ENCODE measurements around the gene EEF1AKMT3. TPM values are rescaled to one million over a fixed set of nuclear protein-coding genes. Genes with fewer than 3 reads are reported as not detected.

Gene EEF1AKMT3
- polyA plus RNA-seq, 4 donors, result 9.7 to 15.1 (median 12.1) TPM

GRCh38 chr12:57781244-57781643, 8.8 kb downstream of the EEF1AKMT3 start:
- no peak for DNase-seq (ENCODE audit: low read depth in 4 of 4, low spot score in 3 of 4)

GRCh38 chr12:57781801-57782200, 9.4 kb downstream of the EEF1AKMT3 start:
- no peak for DNase-seq (ENCODE audit: low read depth in 4 of 4, low spot score in 3 of 4)

GRCh38 chr12:57782243-57782607, 9.8 kb downstream of the EEF1AKMT3 start:
- no peak for DNase-seq (ENCODE audit: low read depth in 4 of 4, low spot score in 3 of 4)

DNA sequence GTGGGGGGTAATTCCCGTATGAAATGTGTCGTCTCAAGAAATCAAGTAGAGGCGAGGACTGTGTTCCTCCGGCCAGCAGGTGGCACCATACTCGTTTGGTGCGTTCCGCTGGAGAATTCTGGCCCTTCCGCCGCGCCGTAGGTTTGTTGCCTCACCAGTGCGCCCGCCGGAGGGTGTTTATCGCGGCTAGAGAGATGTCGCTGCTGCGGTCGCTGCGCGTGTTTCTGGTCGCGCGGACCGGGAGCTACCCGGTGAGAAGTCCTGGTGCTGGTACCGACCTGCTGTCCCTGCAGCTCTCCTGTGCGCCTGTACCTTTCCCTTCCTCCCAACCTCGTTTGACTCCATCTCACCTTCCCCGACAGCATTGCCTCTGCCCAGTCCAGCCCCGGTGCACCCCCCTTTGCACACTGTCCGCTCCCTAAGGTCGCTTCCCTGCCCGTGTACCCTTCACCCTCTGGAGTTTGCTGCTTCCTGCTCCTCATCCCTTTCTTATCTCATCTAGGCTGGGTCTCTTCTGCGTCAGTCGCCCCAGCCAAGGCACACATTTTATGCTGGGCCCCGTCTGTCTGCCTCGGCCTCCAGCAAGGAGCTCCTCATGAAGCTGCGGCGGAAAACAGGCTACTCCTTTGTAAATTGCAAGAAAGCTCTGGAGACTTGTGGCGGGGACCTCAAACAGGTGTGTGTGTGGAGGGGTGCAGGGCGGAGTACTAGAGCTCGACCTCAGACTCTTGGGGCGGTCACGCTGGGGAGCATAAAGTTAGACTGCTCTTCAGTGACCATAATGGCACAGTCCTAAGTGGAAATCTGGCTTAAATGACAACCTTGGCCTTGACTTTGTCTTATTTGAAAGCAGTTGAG, 10.4 kb downstream of the EEF1AKMT3 start, which contains the start of gene TSFM:
Gene TSFM, plus strand, starts transcription at position 180 of the 858 bp plus-strand sequence. Its CDS starts 15 bp downstream, at position 195.
- peak; percentile 91 to 96 (median 93) for DNase-seq (ENCODE audit: low read depth in 4 of 4, low spot score in 3 of 4)

DNA sequence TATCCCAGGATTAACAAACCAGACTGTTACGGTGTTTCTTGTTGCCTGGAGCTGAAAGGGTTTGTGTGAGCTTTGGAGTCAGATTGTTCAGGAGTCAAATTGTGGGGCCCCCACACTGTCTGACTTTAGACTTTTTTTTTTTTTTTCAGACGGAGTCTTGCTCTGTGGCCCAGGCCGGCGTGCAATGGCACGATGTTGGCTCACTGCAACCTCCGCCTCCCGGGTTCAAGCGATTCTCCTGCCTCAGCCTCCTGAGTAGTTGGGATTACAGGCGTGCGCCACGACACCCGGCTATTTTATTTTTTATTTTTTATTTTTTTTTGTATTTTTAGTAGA, 11.0 kb downstream of the EEF1AKMT3 start:
- DNase-seq (ENCODE audit: low read depth in 4 of 4, low spot score in 3 of 4), result no peak

DNA sequence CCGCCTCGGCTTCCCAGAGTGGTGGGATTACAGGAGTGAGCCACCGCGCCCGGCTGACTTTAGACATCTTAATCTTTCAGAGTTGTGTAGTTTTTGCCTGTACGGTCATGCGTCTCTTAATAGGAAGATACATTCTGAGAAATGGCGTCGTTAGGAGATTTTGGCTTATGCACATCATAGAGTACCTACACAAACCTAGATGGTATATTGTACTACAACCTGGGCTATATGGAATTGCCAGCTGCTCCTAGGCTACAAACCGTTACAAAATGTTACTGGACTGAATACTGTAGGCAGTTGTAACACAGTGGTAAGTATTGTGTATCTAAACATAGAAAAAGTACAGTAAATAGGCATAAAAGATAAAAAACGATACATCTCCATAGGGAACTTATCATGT, 11.4 kb downstream of the EEF1AKMT3 start:
- no peak for DNase-seq (ENCODE audit: low read depth in 4 of 4, low spot score in 3 of 4)

DNA sequence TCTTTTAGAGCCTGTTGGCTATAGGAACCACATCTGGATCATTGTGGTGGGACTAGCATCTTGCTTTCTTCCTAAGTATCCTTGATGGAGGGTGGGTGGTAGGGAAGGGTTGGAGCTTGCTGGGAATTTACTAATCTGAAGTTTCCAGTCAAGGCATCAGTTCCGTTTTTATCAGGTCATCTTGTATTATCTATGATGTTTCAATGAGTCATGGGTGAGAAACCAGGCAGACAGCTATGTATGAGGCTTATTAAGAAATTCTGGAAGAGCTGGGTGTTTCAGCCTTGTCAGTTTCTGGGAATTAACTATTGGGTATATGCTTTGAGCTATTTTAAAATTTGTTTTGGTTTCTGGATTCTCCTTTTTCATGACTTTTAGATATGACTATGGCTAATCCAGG, 21.5 kb downstream of the EEF1AKMT3 start:
- no peak for DNase-seq (ENCODE audit: low read depth in 4 of 4, low spot score in 3 of 4)

- no peak for DNase-seq (ENCODE audit: low read depth in 4 of 4, low spot score in 3 of 4)
Observed at GRCh38 chr12:57795354-57795753, 22.9 kb downstream of the EEF1AKMT3 start.

- no peak for DNase-seq (ENCODE audit: low read depth in 4 of 4, low spot score in 3 of 4)
Observed at GRCh38 chr12:57796996-57797395, 24.6 kb downstream of the EEF1AKMT3 start.

GRCh38 chr12:57797933-57798332, 25.5 kb downstream of the EEF1AKMT3 start:
- DNase-seq (ENCODE audit: low read depth in 4 of 4, low spot score in 3 of 4), result no peak

DNA sequence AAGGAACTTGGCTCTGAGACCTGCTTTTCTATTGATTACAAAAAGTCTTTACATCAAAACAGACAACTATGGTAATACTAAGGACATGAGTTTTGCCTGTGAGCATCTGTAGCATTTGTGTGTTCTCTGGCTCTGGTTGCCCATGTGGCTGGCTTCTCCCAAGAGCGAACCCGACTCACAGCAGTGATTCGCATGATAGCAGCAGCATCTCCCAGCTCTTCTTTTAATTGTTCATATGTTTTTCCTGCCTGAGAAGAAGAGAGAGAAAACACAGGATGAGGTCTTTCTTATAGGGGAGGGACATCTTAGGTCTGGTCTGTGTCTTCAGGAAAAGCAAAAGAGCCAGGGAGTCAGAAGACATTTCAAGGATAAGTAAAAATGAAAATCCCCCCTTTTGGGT, 28.6 kb downstream of the EEF1AKMT3 start:
- DNase-seq (ENCODE audit: low read depth in 4 of 4, low spot score in 3 of 4), result no peak

DNA sequence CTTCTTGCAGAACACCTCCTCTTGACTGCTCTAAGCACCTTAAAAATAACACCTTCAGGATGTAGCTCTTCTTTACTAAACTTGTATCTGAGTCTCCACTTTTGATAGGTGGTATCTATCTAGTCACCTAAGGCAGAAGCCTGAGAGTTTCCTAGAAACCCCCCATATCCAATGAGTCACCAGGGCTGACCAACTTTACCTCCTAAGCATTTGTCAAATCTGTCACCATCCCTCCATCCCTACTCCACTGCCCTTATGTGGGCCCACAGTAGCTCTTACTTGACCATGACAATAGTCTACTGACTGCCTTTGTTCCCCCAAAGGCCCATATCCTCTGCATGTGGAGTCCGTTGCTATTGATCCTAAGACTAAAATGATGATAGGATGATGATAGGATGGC, 30.2 kb downstream of the EEF1AKMT3 start:
- no peak for DNase-seq (ENCODE audit: low read depth in 4 of 4, low spot score in 3 of 4)

DNA sequence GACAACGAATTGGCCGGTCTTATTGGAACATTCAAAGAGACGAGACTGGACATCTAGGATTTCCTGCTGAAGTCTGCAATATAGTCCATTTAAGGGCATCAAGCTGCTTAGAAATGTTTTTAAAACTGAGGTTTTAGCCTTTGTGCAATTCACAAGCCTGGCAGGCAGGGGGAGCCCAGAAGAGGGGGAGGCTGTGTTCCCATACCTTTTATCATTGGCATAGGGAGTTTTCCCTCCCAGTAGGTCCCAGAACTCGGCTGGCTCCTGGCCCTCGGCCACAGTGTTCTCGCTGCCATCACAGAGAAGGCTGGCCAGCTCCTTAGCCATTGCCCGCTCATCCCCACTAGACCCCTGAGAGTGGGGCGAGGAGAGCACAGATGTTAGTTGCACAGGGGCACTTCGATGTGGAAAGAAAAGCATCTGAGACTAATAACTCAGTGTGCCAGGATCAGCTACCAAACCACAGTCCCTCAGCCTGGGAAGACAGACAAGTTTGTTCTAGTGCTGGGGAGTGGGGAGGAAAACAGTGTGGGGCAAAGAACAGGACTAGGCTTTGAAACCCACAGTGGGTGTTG, 31.0 kb downstream of the EEF1AKMT3 start:
- DNase-seq (ENCODE audit: low read depth in 4 of 4, low spot score in 3 of 4), result no peak

- no peak for DNase-seq (ENCODE audit: low read depth in 4 of 4, low spot score in 3 of 4)
Observed at GRCh38 chr12:57806677-57807076, 34.3 kb downstream of the EEF1AKMT3 start.

GRCh38 chr12:57807285-57807684, 34.9 kb downstream of the EEF1AKMT3 start:
- no peak for DNase-seq (ENCODE audit: low read depth in 4 of 4, low spot score in 3 of 4)

- DNase-seq (ENCODE audit: low read depth in 4 of 4, low spot score in 3 of 4), result no peak
Observed at GRCh38 chr12:57808351-57808750, 35.9 kb downstream of the EEF1AKMT3 start.

DNA sequence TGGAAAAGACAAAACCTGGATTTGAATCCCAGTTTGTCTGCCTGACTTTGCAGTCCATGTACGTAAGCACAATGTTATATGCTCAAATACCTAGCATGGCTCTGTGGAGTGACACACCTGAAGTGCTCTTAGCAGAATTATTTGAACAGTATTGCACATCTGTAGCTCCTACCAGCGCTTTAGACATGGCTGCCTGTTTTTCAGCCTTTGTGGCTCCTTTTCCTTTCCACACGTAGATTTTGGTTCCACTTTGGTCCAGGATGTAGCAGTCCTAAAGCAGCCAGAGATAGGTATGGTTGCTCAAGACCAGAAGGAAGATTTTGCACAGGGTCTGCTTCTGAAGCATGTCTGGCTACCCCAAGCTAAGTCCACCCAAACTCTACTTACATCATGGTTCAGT, 37.0 kb downstream of the EEF1AKMT3 start:
- no peak for DNase-seq (ENCODE audit: low read depth in 4 of 4, low spot score in 3 of 4)

- DNase-seq (ENCODE audit: low read depth in 4 of 4, low spot score in 3 of 4), result no peak
Observed at GRCh38 chr12:57810450-57810849, 38.0 kb downstream of the EEF1AKMT3 start.

DNA sequence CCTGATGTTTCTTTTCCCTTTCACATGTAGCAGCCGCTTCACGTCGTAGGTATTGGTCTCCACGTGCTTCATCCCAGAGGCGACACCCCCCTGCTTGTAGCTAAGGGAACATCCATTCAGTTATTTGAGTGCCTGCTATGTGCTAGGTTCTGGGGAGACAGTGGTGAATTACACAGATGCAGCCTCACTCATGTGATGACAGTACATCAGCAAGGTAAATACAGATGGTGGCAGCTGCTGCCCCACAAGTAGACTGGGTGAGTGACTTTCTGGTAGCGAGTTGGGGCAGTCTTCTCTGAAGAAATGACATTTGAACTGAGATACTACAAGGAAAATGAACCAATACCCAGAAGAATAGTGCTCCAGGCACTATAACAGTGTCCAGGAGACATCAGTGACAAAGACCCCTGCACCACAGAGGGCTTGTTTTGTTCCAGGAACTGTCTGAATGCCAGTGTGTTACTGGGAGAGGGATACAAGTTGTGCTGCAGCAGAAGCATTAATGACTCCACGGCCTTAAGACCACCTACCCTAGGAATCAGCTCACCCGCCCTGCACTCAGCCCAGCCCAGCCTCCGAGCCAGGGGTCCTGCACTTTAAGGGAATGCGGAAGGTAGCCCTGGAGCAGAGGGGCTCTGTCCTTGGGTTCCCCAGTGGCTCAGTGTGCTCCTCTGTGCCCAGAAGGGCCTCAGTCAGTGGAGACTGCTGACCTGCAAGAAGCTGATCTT, 38.8 kb downstream of the EEF1AKMT3 start:
- DNase-seq (ENCODE audit: low read depth in 4 of 4, low spot score in 3 of 4), result no peak

- no peak for DNase-seq (ENCODE audit: low read depth in 4 of 4, low spot score in 3 of 4)
Observed at GRCh38 chr12:57813111-57813970, 40.9 kb downstream of the EEF1AKMT3 start.
